CD1c-positive myeloid dendritic cell (primary cell): Measurements from ENCODE around the gene NCAPD3.
"Not testable (repeated sequence)": the region's sequence is repeated elsewhere in the genome, so short reads cannot be mapped to it uniquely, and the experiment has no call there.

Experiments
- DNase-seq: peaks from one replicate; pipeline ENCODE4 v3.0.0-alpha.2; 2016; ENCODE audit errors: extremely low spot score

NCAPD3 gene

DNA sequence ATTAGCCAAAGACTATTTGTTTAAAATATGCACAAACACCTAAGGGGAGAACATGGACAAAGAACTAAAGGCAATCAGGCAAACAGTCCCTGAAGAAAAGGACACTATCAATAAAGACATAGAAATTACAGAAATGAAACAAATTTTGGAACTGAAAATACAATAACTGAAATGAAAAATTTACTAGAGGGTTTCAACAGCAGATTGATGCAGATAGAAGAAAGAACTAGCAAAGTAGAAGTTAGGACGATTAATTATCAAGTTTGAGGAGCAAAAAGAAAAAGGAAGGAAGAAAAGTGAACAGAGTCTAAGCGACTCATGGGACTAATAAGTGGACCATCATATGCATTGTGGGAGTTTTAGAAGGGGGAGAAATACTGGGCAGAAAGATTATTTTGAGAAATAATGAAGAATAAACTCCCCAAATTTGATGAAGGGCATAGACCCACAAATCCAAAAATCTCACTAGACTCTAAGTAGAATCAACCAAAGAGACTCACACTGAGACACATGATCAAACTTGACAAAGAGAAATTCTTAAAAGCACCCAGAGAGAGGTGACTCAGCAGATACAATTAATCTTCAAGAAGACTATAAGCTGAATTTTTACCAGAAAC is 92.0 kb downstream of the NCAPD3 start:
- DNase-seq: no peak

GRCh38 chr11:134126217-134126822 is 97.4 kb downstream of the NCAPD3 start:
- no peak for DNase-seq

DNA sequence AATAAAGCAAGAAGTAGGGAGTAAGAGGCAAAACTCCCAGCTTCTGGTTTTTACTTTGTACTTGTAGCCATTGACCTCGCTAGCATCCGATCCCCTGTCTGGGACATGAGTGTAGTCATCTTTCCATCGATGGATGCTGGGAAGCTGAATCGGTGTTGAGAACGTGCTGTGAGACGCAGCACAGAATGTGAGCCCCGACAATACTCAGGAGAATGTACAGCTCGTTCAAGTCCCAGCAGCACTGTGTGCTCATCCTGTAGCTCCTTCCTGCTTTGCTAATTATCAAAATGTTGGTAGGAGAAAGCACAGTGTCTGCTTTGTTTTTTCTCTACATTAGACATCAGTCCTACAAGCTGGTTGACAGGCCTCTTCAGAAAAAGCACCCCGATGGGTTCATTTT is 98.3 kb downstream of the NCAPD3 start:
- no peak for DNase-seq

DNA sequence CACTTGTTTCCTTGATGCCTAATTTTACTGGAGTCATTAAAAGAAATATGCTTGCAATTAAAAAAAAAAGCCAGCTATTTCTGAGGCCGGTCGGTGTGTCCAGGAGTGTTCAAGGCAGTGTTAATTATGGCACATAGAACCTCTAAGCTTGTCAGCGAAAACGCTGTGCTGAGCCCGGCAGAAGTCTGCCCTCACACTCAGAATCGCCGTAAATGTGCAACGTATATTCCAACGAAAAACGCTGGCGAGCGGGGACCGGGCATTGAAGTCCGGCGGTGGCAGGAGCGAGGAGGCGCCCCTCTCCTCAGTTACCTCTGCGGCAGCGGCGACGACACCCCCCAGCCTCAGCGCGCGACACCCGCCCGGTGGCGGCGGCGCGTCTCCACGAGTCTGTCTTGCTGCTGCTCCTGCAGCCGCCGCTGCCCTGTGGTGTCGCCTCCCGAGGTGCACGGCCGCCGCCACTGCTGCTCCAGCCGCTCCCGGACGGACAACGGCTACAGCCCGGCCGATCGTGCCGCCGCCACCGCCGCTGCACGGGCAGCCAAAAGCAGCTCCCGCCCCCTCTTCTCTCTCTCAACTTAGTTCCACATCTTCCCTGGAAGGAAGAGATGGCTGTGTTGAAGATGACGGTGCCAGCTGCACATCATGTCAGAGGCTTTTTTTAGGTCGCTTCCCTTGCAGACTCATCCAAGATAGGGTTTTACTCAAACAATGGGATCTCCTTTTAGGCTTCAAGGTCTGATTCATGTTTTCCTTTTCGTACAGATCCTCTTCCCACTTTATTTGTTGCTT is 98.9 kb downstream of the NCAPD3 start:
- DNase-seq: no peak

DNA sequence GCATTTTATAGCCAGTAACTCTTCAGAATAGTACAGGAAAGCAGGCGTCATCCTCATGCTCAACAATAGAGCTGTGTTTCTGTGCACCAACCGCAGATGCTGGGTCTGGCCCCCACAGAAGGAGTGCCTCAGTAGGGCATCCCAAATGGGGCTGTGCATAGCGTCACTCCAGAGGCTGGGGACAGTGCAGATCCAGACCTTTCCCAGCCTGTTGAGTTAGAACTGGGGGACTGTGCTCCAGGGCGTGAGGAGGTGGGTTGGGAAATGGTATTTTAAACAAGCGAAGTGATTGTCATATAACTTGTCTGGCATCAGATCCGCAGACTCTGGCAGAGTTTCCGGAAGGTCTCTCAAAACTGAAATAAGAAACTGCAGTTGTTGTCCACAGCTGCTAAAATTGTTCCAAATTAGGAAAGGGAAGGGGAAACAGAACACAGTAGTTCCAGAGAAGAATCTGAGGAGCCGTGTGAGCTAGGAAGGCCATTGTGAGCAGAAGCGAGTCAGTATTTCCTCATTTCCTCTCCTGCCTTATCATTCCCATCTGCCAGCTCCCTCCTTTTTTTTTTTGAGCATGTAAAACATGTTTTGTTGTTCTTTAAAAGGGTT is 102.7 kb downstream of the NCAPD3 start:
- no peak for DNase-seq

DNA sequence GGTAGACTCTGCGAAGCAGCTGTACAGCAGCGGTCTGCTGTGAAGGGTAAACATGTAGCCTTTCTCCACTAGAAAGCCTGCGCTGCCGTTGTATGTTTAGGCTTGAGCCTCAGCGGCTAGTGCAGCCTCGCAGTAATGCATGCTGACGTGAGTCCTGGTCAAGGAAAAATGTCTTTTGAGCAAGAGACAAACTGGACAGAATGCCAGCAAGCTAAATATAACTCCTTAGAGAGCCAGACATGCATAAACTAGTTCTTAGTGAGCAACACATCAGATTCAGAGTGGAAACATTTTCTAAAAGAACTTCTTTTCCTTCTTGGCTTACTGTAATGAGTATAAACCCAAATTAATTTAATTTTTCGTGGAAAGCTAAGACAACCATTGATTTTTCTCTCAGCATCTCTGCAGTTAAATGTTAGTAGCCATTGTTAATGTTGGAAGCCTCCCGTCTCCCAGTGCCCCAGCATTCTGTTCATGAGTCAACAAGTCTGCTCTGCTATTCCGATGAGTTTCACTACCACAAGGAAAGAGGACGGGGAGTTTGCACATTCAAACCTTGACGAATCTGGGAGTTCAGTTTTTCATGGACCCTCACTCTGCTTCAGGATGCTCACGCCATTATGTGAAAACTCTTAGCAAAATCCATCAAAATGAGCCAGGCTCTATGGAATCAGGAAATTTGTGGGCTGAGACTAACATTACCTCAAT is 103.5 kb downstream of the NCAPD3 start:
- DNase-seq: no peak

DNA sequence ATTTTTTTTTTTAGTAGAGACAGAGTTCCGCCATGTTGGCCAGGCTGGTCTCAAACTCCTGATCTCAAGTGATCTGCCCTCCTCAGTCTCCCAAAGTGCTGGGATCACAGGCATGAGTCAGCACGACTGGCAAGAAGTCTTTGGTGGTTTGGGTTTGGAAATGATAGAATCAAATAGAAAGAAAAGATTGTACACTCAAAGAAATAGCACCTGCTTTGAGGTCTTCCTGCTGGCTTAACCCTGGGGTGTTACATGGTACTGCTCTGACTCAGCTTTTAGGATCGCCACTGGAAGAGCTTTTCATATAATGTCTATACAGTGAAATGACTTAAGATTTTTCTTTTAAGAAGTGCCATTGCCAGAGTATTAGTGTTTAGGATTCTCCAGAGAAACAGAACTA is 104.7 kb downstream of the NCAPD3 start:
- DNase-seq: no peak

- no peak for DNase-seq
Observed at GRCh38 chr11:134118006-134118405, 105.8 kb downstream of the NCAPD3 start.

DNA sequence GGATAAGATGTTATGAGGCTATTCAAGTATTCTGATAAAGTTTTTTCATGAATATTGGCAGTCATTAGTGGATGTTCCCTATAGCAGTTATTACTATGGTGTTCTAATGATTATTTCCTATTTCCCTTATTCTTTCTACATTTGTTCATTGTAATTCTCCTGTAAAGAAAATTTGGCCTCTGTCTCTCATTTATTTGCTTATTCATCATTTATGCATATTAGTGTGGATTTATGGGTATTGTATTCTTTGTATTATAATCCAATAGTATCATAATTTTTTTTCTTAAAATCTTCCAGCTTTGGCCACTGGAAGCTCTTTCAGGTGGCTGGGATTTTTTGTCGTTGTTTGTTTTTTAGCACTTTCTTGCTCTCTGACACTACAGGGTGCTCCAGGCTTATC is 107.6 kb downstream of the NCAPD3 start:
- no peak for DNase-seq

DNA sequence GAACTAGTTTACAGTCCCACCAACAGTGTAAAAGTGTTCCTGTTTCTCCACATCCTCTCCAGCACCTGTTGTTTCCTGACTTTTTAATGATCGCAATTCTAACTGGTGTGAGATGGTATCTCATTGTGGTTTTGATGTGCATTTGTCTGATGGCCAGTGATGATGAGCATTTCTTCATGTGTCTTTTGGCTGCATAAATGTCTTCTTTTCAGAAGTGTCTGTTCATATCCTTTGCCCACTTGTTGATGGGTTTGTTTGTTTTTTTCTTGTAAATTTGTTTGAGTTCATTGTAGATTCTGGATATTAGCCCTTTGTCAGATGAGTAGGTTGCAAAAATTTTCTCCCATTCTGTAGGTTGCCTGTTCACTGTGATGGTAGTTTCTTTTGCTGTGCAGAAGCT is 110.0 kb downstream of the NCAPD3 start:
- not testable (repeated sequence) for DNase-seq

DNA sequence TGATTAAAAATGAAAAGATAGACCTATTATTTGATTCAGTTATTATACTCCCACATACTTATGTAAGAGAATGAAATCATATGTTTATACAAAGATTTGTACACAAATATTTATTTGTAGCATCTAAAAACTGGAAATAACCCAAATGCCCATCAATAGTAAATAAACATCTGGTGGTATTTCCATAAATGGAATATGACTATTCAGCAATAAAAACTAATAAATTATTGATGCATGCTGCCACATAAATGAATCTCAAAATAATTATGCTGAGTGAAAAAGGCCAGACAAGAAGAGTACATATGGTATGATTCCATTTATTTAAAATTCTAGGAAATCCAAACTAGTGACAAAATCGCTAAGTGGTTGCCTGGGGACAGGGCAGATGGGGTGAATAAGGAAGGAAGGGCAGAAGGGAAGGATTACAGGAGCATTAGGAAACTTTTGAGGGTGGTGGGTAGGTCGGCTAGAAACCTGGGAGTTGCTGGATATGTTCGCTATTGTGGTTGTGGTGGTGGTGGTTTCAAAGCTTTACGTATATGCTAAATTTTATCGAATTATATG is 113.4 kb downstream of the NCAPD3 start:
- no peak for DNase-seq
